GM12872 (cell line): ENCODE results near the gene IL20RB.

ENCODE experiments used
- CTCF ChIP-seq: IDR thresholded peaks from 3 replicates; pipeline ENCODE4 v1.5.1; 2011; ENCODE audit warnings: low read depth, mild to moderate bottlenecking, low read length, moderate library complexity; ENCODE audit not compliant: insufficient read depth

Gene IL20RB

GRCh38 chr3:137047240-137047639, 89.5 kb downstream of the IL20RB start:
- no peak for TF ChIP-seq CTCF

- no peak for TF ChIP-seq CTCF
Observed at GRCh38 chr3:137050281-137050680, 92.5 kb downstream of the IL20RB start.

- TF ChIP-seq CTCF: no peak
Observed at GRCh38 chr3:137052298-137052697, 94.5 kb downstream of the IL20RB start.
